IPS-18a (cell line): ENCODE measurements around the gene THADA.

ENCODE experiments used
- H3K27ac ChIP-seq: one replicate; pipeline ENCODE4 v1.5.1; 2013; ENCODE audit warnings: low read length
- H3K27me3 ChIP-seq: one replicate; pipeline ENCODE4 v1.6.1; 2013; ENCODE audit warnings: mild to moderate bottlenecking, low read length; ENCODE audit not compliant: control insufficient read depth, insufficient read depth
- H3K36me3 ChIP-seq: one replicate; pipeline ENCODE4 v1.6.1; 2013; ENCODE audit warnings: low read depth, low read length; ENCODE audit not compliant: control insufficient read depth
- H3K4me1 ChIP-seq: one replicate; pipeline ENCODE4 v1.6.1; 2013; ENCODE audit warnings: low read depth, low read length; ENCODE audit not compliant: control insufficient read depth
- H3K4me3 ChIP-seq: one replicate; pipeline ENCODE4 v1.5.1; 2013; ENCODE audit warnings: low read length
- H3K9ac ChIP-seq: one replicate; pipeline ENCODE4 v1.6.1; 2013; ENCODE audit warnings: mild to moderate bottlenecking, low read length, moderate library complexity
- H3K9me3 ChIP-seq: one replicate; pipeline ENCODE4 v1.6.1; 2013; ENCODE audit warnings: low read depth, low read length; ENCODE audit not compliant: control insufficient read depth

The THADA gene

GRCh38 chr2:43346602-43347567 lies 249.0 kb downstream of the THADA start:
- peaks cover 22% of the 10 kb centered on the region for H3K4me1 ChIP-seq
- H3K4me3 ChIP-seq = no peak overlapping the region

DNA sequence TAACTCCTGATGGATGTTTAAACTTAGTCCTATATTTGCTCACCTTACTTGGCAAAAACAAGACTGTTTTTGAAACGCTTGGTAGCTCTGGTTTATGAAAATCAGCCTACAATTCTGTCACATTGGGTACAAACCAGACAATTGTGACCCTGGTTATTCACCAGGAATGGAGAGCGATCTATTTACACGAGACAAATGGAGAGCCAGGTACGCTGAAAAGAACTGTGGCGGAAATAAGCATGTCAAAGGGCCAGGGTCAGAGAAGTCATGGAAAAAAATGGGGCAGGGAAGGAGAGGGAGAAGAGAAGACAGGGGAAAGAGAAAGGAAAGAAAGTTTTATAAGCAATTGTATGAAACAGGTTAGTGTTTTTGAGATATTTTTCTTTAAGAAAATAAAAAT lies 250.0 kb downstream of the THADA start:
- no peaks in the 10 kb centered on the region for H3K9me3 ChIP-seq
- no peak overlapping the region for H3K27ac ChIP-seq
- peaks cover 4% of the 10 kb centered on the region for H3K36me3 ChIP-seq
- H3K9ac ChIP-seq = no peak overlapping the region
- H3K4me3 ChIP-seq = no peak overlapping the region
- H3K4me1 ChIP-seq = peaks cover 22% of the 10 kb centered on the region
- H3K27me3 ChIP-seq = no peaks in the 10 kb centered on the region

More at GRCh38 chr2:43346602-43347567, 249.0 kb downstream of the THADA start:
- Histone ChIP-seq H3K9me3 (no peaks in the 10 kb centered on the region), H3K27ac (peak overlapping the region; percentile 6), H3K36me3 (peaks cover 4% of the 10 kb centered on the region), H3K27me3 (no peaks in the 10 kb centered on the region), H3K9ac (no peak overlapping the region)

DNA sequence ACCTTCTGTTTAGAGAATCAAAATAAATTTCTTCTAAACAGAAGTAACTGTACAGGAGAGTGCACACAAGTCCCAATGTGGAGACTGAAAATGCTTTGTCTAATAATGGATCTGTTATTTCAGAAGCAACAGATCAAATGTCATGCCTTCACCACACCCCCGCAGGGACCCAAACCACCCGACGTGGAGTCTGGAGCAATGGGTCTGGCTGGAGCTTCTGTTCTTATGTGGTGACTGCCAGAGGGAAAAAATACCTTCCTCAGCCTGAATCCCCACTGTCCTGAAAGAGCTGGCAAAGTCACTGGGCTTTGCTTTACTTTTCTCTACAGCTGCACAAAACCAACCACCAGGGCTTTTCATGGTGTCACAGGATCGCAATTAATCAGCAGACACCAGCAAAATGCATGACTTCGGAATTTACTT lies 250.4 kb downstream of the THADA start:
- Histone ChIP-seq H3K9ac (no peak overlapping the region), H3K4me3 (no peak overlapping the region), H3K27me3 (no peaks in the 10 kb centered on the region), H3K27ac (no peak overlapping the region), H3K36me3 (peaks cover 4% of the 10 kb centered on the region), H3K9me3 (no peaks in the 10 kb centered on the region), H3K4me1 (peaks cover 22% of the 10 kb centered on the region)

DNA sequence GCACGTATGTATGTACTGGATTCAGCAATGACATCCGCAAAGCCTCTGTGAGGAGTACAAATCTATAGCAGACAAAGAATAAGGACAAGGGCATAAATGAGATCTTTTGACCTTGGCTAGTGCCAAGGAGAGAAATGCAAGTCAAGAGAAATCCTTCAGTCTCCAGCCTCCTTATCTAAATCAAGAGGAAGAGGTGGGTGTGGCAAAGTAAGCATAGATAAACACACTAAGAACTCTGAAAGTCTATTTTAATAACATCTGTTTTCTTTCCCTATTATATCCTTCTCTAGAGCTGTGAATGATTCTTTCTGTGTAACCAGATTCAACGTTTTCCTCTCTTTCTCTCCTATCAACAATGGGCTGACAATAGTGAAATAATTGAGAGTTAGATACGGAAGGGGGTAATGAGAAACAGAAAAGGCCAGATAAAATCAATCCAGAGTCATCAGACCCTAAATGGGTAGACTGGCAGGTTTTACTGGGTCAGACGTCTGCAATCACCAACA lies 250.9 kb downstream of the THADA start:
- Histone ChIP-seq H3K27ac (no peak overlapping the region), H3K4me1 (peaks cover 22% of the 10 kb centered on the region)

GRCh38 chr2:43343573-43344304 lies 252.1 kb downstream of the THADA start:
- Histone ChIP-seq H3K27me3 (no peaks in the 10 kb centered on the region), H3K9me3 (no peaks in the 10 kb centered on the region), H3K36me3 (peaks cover 4% of the 10 kb centered on the region), H3K4me1 (peaks cover 22% of the 10 kb centered on the region), H3K27ac (no peak overlapping the region), H3K4me3 (no peak overlapping the region), H3K9ac (no peak overlapping the region)

More for the DNA sequence above, 250.9 kb downstream of the THADA start:
- Histone ChIP-seq H3K27me3 (no peaks in the 10 kb centered on the region), H3K9ac (no peak overlapping the region), H3K9me3 (no peaks in the 10 kb centered on the region), H3K4me3 (no peak overlapping the region), H3K36me3 (peaks cover 4% of the 10 kb centered on the region)

DNA sequence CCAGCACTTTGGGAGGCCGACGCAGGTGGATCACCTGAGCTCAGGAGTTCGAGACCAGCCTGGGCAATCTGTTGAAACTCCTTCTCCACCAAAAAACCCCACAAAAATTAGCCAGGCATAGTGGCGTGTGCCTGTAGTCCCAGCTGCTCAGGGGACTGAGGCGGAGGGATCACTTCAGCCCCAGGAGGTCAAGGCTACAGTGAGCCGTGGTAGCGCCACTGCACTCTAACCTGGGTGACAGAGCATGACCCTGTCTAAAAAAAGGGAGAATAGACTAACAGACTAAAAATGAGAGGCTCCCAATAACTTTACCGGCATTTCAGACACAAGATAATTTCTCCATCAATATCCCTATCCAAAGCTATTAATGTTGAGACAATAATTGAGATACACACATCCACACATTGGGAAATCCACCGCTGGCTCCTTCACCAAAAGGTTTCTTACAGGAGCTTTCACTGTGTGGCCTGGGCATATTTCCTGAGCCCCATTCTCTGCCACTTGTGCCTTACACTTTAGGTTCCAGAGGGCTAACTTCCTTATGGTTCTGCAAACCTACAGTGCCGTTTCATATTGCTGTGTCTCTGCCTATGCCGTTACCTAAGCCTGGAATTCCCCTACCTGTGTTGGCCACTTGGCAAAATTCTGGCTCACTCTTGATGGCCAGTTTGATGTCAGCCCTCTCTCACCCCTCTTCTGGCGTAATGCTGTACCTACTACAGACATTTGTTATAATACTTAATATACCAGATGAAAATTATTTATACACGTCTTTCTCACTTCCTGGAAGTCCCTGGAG lies 253.7 kb downstream of the THADA start:
- Histone ChIP-seq H3K27me3 (no peaks in the 10 kb centered on the region), H3K4me1 (peaks cover 22% of the 10 kb centered on the region), H3K27ac (no peak overlapping the region), H3K4me3 (no peak overlapping the region), H3K9me3 (no peaks in the 10 kb centered on the region), H3K9ac (no peak overlapping the region), H3K36me3 (peaks cover 4% of the 10 kb centered on the region)

DNA sequence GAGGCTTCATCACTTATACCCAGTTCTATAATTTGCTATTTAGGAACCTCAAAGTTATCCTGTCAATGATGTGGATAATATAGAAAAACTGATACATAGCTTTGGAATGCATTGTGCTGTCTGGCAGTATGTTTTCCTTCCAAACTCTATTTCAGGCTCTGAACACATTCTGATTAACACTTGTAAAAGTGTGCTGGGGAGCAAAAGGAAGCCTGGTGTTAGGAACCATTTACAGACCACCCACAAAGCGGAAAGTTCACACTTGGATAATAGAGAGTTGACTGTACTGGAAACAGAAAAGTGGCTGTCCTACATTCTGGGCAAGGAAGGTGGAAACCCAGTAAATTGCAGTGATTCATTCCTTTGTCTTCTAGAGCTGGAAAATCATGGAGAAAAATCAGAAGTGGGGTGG lies 254.9 kb downstream of the THADA start:
- H3K9me3 ChIP-seq = no peaks in the 10 kb centered on the region
- H3K27ac ChIP-seq = no peak overlapping the region
- H3K4me1 ChIP-seq = peaks cover 11% of the 10 kb centered on the region

GRCh38 chr2:43340066-43340465 lies 255.8 kb downstream of the THADA start:
- no peak overlapping the region for H3K27ac ChIP-seq
- H3K4me1 ChIP-seq = peaks cover 2% of the 10 kb centered on the region
- H3K27me3 ChIP-seq = no peaks in the 10 kb centered on the region
- no peaks in the 10 kb centered on the region for H3K9me3 ChIP-seq
- H3K36me3 ChIP-seq = peaks cover 4% of the 10 kb centered on the region
- no peak overlapping the region for H3K9ac ChIP-seq
- H3K4me3 ChIP-seq = no peak overlapping the region

More for the DNA sequence above, 254.9 kb downstream of the THADA start:
- Histone ChIP-seq H3K4me3 (no peak overlapping the region), H3K9ac (no peak overlapping the region), H3K27me3 (no peaks in the 10 kb centered on the region), H3K36me3 (peaks cover 4% of the 10 kb centered on the region)

- no peak overlapping the region for H3K4me3 ChIP-seq
- H3K36me3 ChIP-seq = no peaks in the 10 kb centered on the region
- H3K9me3 ChIP-seq = no peaks in the 10 kb centered on the region
- H3K9ac ChIP-seq = no peak overlapping the region
- H3K27me3 ChIP-seq = no peaks in the 10 kb centered on the region
- H3K27ac ChIP-seq = no peak overlapping the region
- H3K4me1 ChIP-seq = peaks cover 7% of the 10 kb centered on the region
Measured at GRCh38 chr2:43333656-43334144, 262.1 kb downstream of the THADA start.

GRCh38 chr2:43333101-43333655 lies 262.7 kb downstream of the THADA start:
- Histone ChIP-seq H3K9ac (no peak overlapping the region), H3K36me3 (no peaks in the 10 kb centered on the region), H3K9me3 (no peaks in the 10 kb centered on the region), H3K27ac (no peak overlapping the region), H3K4me3 (no peak overlapping the region), H3K4me1 (peaks cover 7% of the 10 kb centered on the region), H3K27me3 (no peaks in the 10 kb centered on the region)
